HCT116 (cell line): ENCODE results near the gene UQCC5. TPM values are rescaled to one million over a fixed set of nuclear protein-coding genes. Genes with fewer than 3 reads are reported as not detected.
A peak's percentile ranks its signal among the peaks of the same experiment; 100 is the strongest.

Source experiments
- ATAC-seq: fragments of 200-7000 bp; cut with Tn5 transposase; 2 replicates; pipeline ENCODE4 v1.9.1; 2020; ENCODE audit warnings: mild to moderate bottlenecking, moderate library complexity
- BruUV-seq: library from RNA; stranded (reverse); fragments of 400-500 nt; replicated peaks from 2 replicates; lab custom pipeline; 2021; lab: Mats Ljungman, UMichigan
- CTCF ChIA-PET: fragments of 300-600 bp; sonication (Branson Sonifier 250); formaldehyde crosslinking; loops from one replicate; lab custom pipeline; 2021; ENCODE audit warnings: antibody characterized with exemption; lab: Charles Lee
- POLR2A ChIA-PET: fragments of 300-600, 350-600 bp; sonication (Branson Sonifier 250); formaldehyde crosslinking; loops from one replicate; lab custom pipeline; 2021; ENCODE audit warnings: antibody characterized with exemption; lab: Charles Lee
- RAD21 ChIA-PET, 2 experiments: fragments of 300-600 bp; sonication (Branson Sonifier 250); formaldehyde crosslinking; loops; one replicate each; lab custom pipeline; 2023; ENCODE audit warnings: low total read pairs in 2 of 2; ENCODE audit not compliant: uncharacterized antibody in 2 of 2, unreplicated experiment in 2 of 2, low non-redundant PET in 1 of 2; lab: Charles Lee
- DNase-seq: peaks from one replicate; pipeline ENCODE4 v3.0.0-alpha.2; 2010; ENCODE audit warnings: low read depth, low spot score
- H2AFZ ChIP-seq: fragments of 200-600 bp; shearing (Covaris generic), sonication (generic); 2 replicates; pipeline ENCODE4 v1.6.1; 2017; ENCODE audit warnings: low read depth, mixed run types, mixed read lengths, antibody characterized with exemption, low read length; ENCODE audit not compliant: poor library complexity, severe bottlenecking
- H3K27ac ChIP-seq: 2 replicates; pipeline ENCODE4 v1.5.1; 2012; ENCODE audit warnings: low read depth, low read length
- H3K27me3 ChIP-seq: fragments of 200-600 bp; sonication (generic); 2 replicates; pipeline ENCODE4 v1.6.1; 2016; ENCODE audit warnings: mixed run types, low read length, mixed read lengths; ENCODE audit not compliant: insufficient read depth
- H3K36me3 ChIP-seq, 2 experiments: fragments of 200-500 bp in 1 of 2; fragments of 200-600 bp in 1 of 2; sonication (Bioruptor generic) in 1 of 2; sonication (generic) in 1 of 2; 2 replicates each; pipeline versions ENCODE4 v1.5.1 to v1.6.1; 2014 to 2016; ENCODE audit warnings: low read length in 2 of 2, inconsistent platforms in 1 of 2, mixed read lengths in 1 of 2, mixed run types in 1 of 2; ENCODE audit not compliant: insufficient read depth in 2 of 2, control insufficient read depth in 1 of 2
- H3K4me1 ChIP-seq, 2 experiments: fragments of 200-600 bp in 1 of 2; sonication (generic) in 1 of 2; 2 replicates each; pipeline versions ENCODE4 v1.5.1 to v1.6.1; 2012 to 2017; ENCODE audit warnings: low read length in 2 of 2, inconsistent platforms in 1 of 2, mild to moderate bottlenecking in 1 of 2, mixed read lengths in 1 of 2, mixed run types in 1 of 2, moderate library complexity in 1 of 2; ENCODE audit not compliant: insufficient read depth in 2 of 2, control insufficient read depth in 1 of 2
- H3K4me2 ChIP-seq: fragments of 200-600 bp; sonication (generic); 2 replicates; pipeline ENCODE4 v1.6.1; 2017; ENCODE audit warnings: mixed run types, low read length, mixed read lengths
- H3K4me3 ChIP-seq, 2 experiments: fragments of 200-600 bp in 1 of 2; sonication (generic) in 1 of 2; replicated peaks in 1 of 2; 2 replicates each; pipeline ENCODE4 v1.5.1; 2011 to 2016; ENCODE audit warnings: low read length in 2 of 2, control low read depth in 1 of 2, low read depth in 1 of 2, mild to moderate bottlenecking in 1 of 2, mixed read lengths in 1 of 2, mixed run types in 1 of 2
- H3K79me2 ChIP-seq: fragments of 200-600 bp; sonication (generic); 2 replicates; pipeline ENCODE4 v1.6.1; 2017; ENCODE audit warnings: mild to moderate bottlenecking, mixed run types, low read length, moderate library complexity, mixed read lengths; ENCODE audit not compliant: insufficient read depth
- H3K9ac ChIP-seq: fragments of 200-600 bp; sonication (generic); 2 replicates; pipeline ENCODE4 v1.6.1; 2016; ENCODE audit warnings: low read length, mixed read lengths
- H3K9me2 ChIP-seq: fragments of 200-600 bp; sonication (generic), shearing (Covaris generic); 2 replicates; pipeline ENCODE4 v1.6.1; 2017; ENCODE audit warnings: mixed run types, mild to moderate bottlenecking, moderate library complexity; ENCODE audit not compliant: insufficient read depth
- H3K9me3 ChIP-seq, 2 experiments: fragments of 200-500 bp in 1 of 2; fragments of 200-600 bp in 1 of 2; sonication (Bioruptor generic) in 1 of 2; sonication (generic) in 1 of 2; 2 replicates each; pipeline ENCODE4 v1.6.1; 2014 to 2017; ENCODE audit warnings: low read length in 2 of 2, mixed read lengths in 2 of 2, inconsistent platforms in 1 of 2, low read depth in 1 of 2, mild to moderate bottlenecking in 1 of 2, mixed run types in 1 of 2, moderate library complexity in 1 of 2; ENCODE audit not compliant: control insufficient read depth in 1 of 2, insufficient read depth in 1 of 2
- H4K20me1 ChIP-seq: fragments of 200-600 bp; sonication (generic), shearing (Covaris generic); 2 replicates; pipeline ENCODE4 v1.6.1; 2017; ENCODE audit warnings: mixed run types, mild to moderate bottlenecking, moderate library complexity; ENCODE audit not compliant: insufficient read depth
- CBX3 ChIP-seq: IDR thresholded peaks from 2 replicates; pipeline ENCODE4 v1.6.1; 2012; ENCODE audit warnings: low read depth
- EGR1 ChIP-seq: IDR thresholded peaks from 2 replicates; pipeline ENCODE4 v1.6.1; 2012; ENCODE audit warnings: low read depth
- ELF1 ChIP-seq: IDR thresholded peaks from 2 replicates; pipeline ENCODE4 v1.6.1; 2012; ENCODE audit warnings: low read depth, borderline replicate concordance
- FOSL1 ChIP-seq: IDR thresholded peaks from 2 replicates; pipeline ENCODE4 v1.6.1; 2012; ENCODE audit warnings: low read depth
- POLR2A ChIP-seq: IDR thresholded peaks from 2 replicates; pipeline ENCODE4 v1.7.0; 2011; ENCODE audit warnings: borderline replicate concordance; ENCODE audit not compliant: insufficient read depth, insufficient read length; ENCODE audit errors: extremely low read depth
- POLR2AphosphoS5 ChIP-seq: IDR thresholded peaks from 2 replicates; pipeline ENCODE4 v1.6.1; 2011; ENCODE audit warnings: mild to moderate bottlenecking, low read depth, low read length, moderate library complexity
- YY1 ChIP-seq: IDR thresholded peaks from 2 replicates; pipeline ENCODE4 v1.6.1; 2011; ENCODE audit warnings: low read length, low read depth, moderate library complexity, mild to moderate bottlenecking; ENCODE audit not compliant: insufficient replicate concordance; ENCODE audit errors: extremely low read depth
- ZFX ChIP-seq: fragments of 450-650 bp; IDR thresholded peaks from 2 replicates; pipeline ENCODE4 v1.6.1; 2017
- intact Hi-C: fragments of 100-400 bp; cut with micrococcal nuclease; formaldehyde crosslinking; loops from 2 replicates; pipeline ENCODE4 v1.10.0; 2022
- total RNA-seq: library from RNA; stranded (reverse); gene quantifications from one replicate; pipeline ENCODE4 v1.2.1, GENCODE V29; 2021; ENCODE audit not compliant: unreplicated experiment
- TF ChIP-seq, protein P1 (sequence below): IDR thresholded peaks from 2 replicates; pipeline ENCODE4 v1.6.1; 2012
- TF ChIP-seq, protein P2 (sequence below): IDR thresholded peaks from 2 replicates; pipeline ENCODE4 v1.6.1; 2011; ENCODE audit warnings: mild to moderate bottlenecking, low read length, moderate library complexity; ENCODE audit not compliant: insufficient replicate concordance; ENCODE audit errors: extremely low read depth

The UQCC5 gene
- total RNA-seq, 1 experiment from 2014 or later = 14.1 TPM

DNA sequence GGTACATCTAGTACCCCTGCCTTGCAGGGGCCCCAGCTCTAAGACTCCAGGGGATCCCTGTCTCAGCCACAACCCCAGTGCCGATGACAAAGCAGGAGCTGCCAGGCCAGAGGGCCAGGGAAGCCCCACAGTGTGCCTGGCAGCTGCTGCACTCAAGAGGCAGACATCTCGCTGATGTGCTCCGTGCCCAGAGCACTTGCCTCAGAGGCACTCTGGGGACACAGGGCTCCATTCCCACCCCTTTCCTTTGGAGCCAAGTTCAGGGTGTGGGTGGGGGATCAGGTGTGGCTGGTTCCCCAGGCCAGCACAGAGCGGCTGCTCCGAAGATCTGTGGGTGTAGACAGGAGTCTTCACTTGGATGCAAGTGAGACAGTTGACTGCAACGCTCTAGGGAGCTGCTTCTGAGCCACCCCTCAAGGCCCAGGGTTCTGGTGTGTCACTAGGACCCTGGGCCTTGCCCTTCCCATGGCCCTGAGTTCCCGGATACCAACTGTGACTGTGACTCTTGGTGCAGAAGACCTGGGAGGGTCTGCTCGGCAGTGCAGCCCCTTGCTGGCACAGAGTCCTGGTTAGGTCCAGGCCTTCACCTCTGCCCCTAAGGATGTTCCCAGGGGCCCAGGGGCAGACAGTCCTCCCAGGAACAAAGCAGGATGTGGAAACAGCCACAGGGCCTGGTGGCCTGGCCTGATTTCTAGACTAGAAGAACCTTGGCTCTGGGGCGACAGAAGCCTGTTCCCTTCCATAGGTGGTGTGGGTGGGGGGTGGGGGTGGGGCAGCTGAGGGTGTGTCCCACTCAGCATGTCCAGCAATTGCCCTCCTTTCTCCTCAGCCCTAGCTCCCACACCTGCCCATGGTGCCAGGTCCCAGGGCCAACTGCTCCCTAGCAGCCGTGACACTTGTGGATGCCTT is 5.2 kb upstream of the UQCC5 start:
- ATAC-seq = no peak
- Histone ChIP-seq H3K9me3 (no peaks in the 10 kb centered on the region), H3K27me3 (no peaks in the 10 kb centered on the region), H3K36me3 (peaks cover 11 to 14% of the 10 kb centered on the region in 2 experiments), H3K27ac (no peak overlapping the region), H2AFZ (no peak overlapping the region), H3K79me2 (peaks cover 29% of the 10 kb centered on the region), H3K4me1 (peaks cover 11 to 33% of the 10 kb centered on the region in 2 experiments; a peak in 3 of 4 replicates), H3K4me2 (peak overlapping the region; percentile 92; the same call in 1 of the 2 replicates), H3K9ac (no peak overlapping the region), H3K4me3 (no peak overlapping the region), H4K20me1 (no peaks in the 10 kb centered on the region), H3K9me2 (no peaks in the 10 kb centered on the region)
- CTCF ChIA-PET = no interaction called here
- POLR2A ChIA-PET = no interaction called here
- DNase-seq = no peak
- RAD21 ChIA-PET = no interaction called here
- no peak for TF ChIP-seq ZFX
- no peak for TF ChIP-seq YY1
- TF ChIP-seq EGR1 = no peak
- TF ChIP-seq POLR2A = no peak
- TF ChIP-seq, protein P1, sequence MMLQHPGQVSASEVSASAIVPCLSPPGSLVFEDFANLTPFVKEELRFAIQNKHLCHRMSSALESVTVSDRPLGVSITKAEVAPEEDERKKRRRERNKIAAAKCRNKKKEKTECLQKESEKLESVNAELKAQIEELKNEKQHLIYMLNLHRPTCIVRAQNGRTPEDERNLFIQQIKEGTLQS = no peak
- TF ChIP-seq POLR2AphosphoS5 = no peak
- TF ChIP-seq FOSL1 = no peak
- BruUV-seq = no TSS peak
- intact Hi-C loops = no loop called here

DNA sequence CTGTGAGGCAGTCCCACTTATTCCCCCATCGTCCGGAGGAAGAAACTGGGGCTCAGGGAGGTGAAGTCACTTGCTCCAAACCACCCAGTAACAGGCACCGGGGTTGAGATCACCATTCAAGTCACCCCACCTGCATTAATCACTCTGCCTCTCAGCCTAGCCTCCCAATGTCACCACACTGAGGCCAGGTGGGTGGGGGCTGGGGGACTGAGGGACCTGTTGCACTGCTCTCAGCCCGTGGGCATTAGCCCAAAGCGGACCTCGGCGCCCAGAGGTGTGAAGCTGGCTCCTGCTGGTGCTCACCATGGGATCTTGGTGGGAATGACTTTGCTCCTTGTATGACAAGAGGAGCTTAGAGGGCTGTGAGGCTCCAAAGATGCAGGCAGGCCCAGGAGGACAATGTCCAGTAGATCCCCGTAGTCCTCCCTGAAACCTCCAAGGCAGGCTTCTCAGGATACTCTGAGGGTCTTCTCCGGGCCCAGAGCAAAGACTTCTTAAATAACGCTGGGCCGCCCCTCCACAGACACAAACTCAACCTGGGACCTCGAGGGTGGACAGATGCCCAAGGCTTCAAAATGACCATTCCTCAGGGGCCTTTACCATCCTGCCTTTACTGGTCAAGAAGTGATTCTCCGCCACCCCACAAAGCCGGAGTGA is 4.4 kb upstream of the UQCC5 start:
- ATAC-seq = no peak
- H3K9ac ChIP-seq = peak overlapping the region; percentile 91
- RAD21 ChIA-PET = no interaction called here

More for the DNA sequence above, 4.4 kb upstream of the UQCC5 start:
- no peaks in the 10 kb centered on the region for H3K27me3 ChIP-seq
- TF ChIP-seq CBX3 (no peak), YY1 (no peak), ELF1 (no peak)
- TF ChIP-seq, protein P2, sequence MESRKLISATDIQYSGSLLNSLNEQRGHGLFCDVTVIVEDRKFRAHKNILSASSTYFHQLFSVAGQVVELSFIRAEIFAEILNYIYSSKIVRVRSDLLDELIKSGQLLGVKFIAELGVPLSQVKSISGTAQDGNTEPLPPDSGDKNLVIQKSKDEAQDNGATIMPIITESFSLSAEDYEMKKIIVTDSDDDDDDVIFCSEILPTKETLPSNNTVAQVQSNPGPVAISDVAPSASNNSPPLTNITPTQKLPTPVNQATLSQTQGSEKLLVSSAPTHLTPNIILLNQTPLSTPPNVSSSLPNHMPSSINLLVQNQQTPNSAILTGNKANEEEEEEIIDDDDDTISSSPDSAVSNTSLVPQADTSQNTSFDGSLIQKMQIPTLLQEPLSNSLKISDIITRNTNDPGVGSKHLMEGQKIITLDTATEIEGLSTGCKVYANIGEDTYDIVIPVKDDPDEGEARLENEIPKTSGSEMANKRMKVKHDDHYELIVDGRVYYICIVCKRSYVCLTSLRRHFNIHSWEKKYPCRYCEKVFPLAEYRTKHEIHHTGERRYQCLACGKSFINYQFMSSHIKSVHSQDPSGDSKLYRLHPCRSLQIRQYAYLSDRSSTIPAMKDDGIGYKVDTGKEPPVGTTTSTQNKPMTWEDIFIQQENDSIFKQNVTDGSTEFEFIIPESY = no peak
- TF ChIP-seq, all 23 proteins: peak for 0
- Histone ChIP-seq H2AFZ (no peak overlapping the region), H4K20me1 (no peaks in the 10 kb centered on the region), H3K4me3 (peak overlapping the region; percentile 72 to 79), H3K9me3 (no peaks in the 10 kb centered on the region), H3K27ac (peak overlapping the region; percentile 91; the same call in 1 of the 2 replicates), H3K4me2 (peak overlapping the region; percentile 92), H3K79me2 (peaks cover 34% of the 10 kb centered on the region), H3K36me3 (peaks cover 10 to 11% of the 10 kb centered on the region in 2 experiments), H3K9me2 (no peaks in the 10 kb centered on the region), H3K4me1 (peaks cover 11 to 33% of the 10 kb centered on the region in 2 experiments; a peak in 3 of 4 replicates)
- POLR2A ChIA-PET = no interaction called here
- TSS peak; percentile 50 for BruUV-seq
- intact Hi-C loops = no loop called here
- no peak for DNase-seq
- CTCF ChIA-PET = no interaction called here
